Fibroblast of lung (primary cell): ENCODE results near the gene SLC1A7.

Experiments used
- CTCF ChIP-seq, 2 donors: IDR thresholded peaks in 1 of 2; conservative IDR thresholded peaks in 1 of 2; 1 replicate in 1 of 2; 2 replicates in 1 of 2; pipeline ENCODE4 v1.5.1; 2011 to 2012; ENCODE audit warnings: low read length in 2 of 2, control low read depth in 1 of 2, inconsistent platforms in 1 of 2, low read depth in 1 of 2, mild to moderate bottlenecking in 1 of 2
- EZH2 ChIP-seq: IDR thresholded peaks from 2 replicates; pipeline ENCODE4 v1.5.1; 2012; ENCODE audit warnings: low read length, control low read depth, mild to moderate bottlenecking; ENCODE audit errors: missing control alignments

- no peak for TF ChIP-seq CTCF (conservative IDR thresholded peaks at IDR 0.05 in 1 of 2, IDR thresholded peaks at IDR 0.05 in 1 of 2; ENCODE audit: low read depth in 1 of 2, low read length in 2 of 2)
- TF ChIP-seq EZH2 = no peak
Observed at GRCh38 chr1:53071167-53071865, 71.1 kb downstream of the SLC1A7 start.
